Measurements from ENCODE around the gene PPP3CB. TPM values are rescaled to one million over a fixed set of nuclear protein-coding genes. Genes with fewer than 3 reads are reported as not detected.

Gene PPP3CB
- total RNA-seq, 4 donors from 2014 or later, result 41.1 to 57.7 (median 46.2) TPM

- ATAC-seq (ENCODE audit: low FRiP score), result no peak
- no peak for DNase-seq (ENCODE audit: low spot score)
- no peak for TF ChIP-seq CTCF (IDR thresholded peaks at IDR 0.05)
These were observed 2.0 kb downstream of the PPP3CB start for GRCh38 chr10:73493781-73494180.

GRCh38 chr10:73486601-73487000 is 9.2 kb downstream of the PPP3CB start:
- DNase-seq (ENCODE audit: low spot score), result no peak
- no peak for ATAC-seq (ENCODE audit: low FRiP score)

GRCh38 chr10:73485320-73485719 is 10.5 kb downstream of the PPP3CB start:
- TF ChIP-seq CTCF (IDR thresholded peaks at IDR 0.05), result no peak
- ATAC-seq (ENCODE audit: low FRiP score) (no peak), DNase-seq (ENCODE audit: low spot score) (no peak)

More at GRCh38 chr10:73486601-73487000, 9.2 kb downstream of the PPP3CB start:
- no peak for TF ChIP-seq CTCF (IDR thresholded peaks at IDR 0.05)

- TF ChIP-seq CTCF (IDR thresholded peaks at IDR 0.05), result no peak
- DNase-seq (ENCODE audit: low spot score), result no peak
- no peak for ATAC-seq (ENCODE audit: low FRiP score)
These were observed 15.7 kb downstream of the PPP3CB start for GRCh38 chr10:73480158-73480557.

GRCh38 chr10:73478636-73479035 is 17.2 kb downstream of the PPP3CB start:
- TF ChIP-seq CTCF (IDR thresholded peaks at IDR 0.05), result no peak
- ATAC-seq (ENCODE audit: low FRiP score) (no peak), DNase-seq (ENCODE audit: low spot score) (no peak)

GRCh38 chr10:73471226-73471625 is 24.6 kb downstream of the PPP3CB start:
- TF ChIP-seq CTCF (IDR thresholded peaks at IDR 0.05), result no peak
- DNase-seq (ENCODE audit: low spot score), result no peak
- ATAC-seq (ENCODE audit: low FRiP score), result no peak

GRCh38 chr10:73469579-73469978 is 26.2 kb downstream of the PPP3CB start:
- DNase-seq (ENCODE audit: low spot score) (no peak), ATAC-seq (ENCODE audit: low FRiP score) (no peak)
- no peak for TF ChIP-seq CTCF (IDR thresholded peaks at IDR 0.05)
